ENCODE data around the gene PCSK6.

PCSK6 gene

DNA sequence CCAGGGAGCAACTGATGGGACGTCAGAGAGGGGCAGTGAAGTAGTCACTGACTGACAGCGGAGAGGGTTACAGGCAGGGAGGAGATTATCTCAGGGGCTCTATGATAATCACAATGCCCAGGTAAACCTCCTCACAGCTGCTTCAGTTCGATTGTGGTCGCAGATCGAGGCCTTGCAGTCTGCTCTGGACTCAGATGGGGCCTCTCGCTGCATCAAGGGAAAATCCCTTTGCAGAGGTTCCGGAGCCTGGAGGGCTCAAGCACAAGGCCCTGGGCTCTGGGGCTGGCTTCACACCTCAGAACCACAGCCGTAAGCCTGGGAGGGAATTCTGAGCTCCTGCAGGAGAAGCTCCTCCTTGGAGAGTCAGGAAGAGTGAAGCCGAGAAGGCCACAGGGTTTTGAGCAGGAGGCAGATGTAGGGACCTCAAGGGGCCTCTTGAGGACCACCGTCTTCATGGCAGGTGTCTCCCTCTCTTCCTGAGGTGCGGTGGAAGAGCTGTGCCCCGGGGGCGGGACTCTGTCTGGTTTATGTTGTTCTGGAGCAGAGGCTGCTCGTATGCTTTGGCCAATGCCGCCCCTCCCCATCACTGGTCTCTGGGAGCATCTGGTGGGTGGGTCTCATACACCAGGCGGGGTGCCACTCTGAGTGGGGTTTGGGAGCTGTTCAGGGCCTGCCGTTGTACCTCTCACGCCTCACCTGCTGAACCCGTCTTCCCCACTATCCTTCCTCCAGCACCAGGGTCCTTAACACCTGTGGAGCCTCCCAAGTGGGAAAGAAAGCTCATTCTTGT, 175.0 kb downstream of the PCSK6 start:
- Mint-ChIP-seq H3K4me3 (no peak overlapping the region), H3K9me3 (no peaks in the 10 kb centered on the region), H3K27me3 (peaks cover 61% of the 10 kb centered on the region), H3K27ac (no peak overlapping the region), H3K4me1 (no peaks in the 10 kb centered on the region), H3K36me3 (no peaks in the 10 kb centered on the region)
- no peak for ATAC-seq

DNA sequence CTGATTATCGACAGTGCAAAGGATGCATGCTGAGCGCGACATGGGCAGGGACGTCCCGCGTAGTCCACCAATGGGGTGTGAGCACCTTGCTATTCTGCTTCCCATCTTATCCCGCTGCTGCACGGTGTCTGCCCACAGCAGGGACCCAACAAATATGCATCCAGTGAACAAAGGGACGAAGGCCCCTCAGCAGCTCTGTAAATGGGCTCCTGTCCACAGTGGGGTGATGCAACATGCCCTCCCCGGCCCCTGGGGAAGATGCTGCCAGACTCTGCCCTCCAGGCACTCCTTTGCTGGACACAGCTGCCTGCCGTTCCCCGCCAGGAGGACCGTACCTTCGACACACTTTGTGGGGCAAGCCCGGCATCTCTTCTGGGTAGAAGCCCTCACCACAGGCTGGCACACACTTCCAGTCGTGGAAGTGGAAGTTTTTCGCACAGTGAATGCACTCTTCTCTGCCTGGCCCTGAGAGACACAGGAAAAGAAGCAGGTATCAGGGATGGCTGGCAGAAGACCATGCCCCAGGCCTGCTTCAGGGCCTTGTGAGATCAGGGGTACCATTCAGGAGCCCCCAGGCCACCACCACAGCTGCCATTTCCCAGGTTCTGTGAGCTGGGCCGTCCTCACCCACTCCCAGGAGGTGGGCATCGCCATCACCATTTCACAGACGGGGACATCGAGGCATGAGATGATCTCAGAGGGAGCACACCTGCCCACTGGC, 176.3 kb downstream of the PCSK6 start:
- H3K27me3 Mint-ChIP-seq = peaks cover 48% of the 10 kb centered on the region
- H3K27ac Mint-ChIP-seq = no peak overlapping the region
- no peaks in the 10 kb centered on the region for H3K36me3 Mint-ChIP-seq
- H3K4me3 Mint-ChIP-seq = no peak overlapping the region
- no peak for ATAC-seq
- H3K9me3 Mint-ChIP-seq = no peaks in the 10 kb centered on the region
- no peaks in the 10 kb centered on the region for H3K4me1 Mint-ChIP-seq

- H3K27ac Mint-ChIP-seq = no peak overlapping the region
- no peaks in the 10 kb centered on the region for H3K36me3 Mint-ChIP-seq
- ATAC-seq = no peak
- H3K9me3 Mint-ChIP-seq = no peaks in the 10 kb centered on the region
- peaks cover 38% of the 10 kb centered on the region for H3K27me3 Mint-ChIP-seq
- H3K4me3 Mint-ChIP-seq = no peak overlapping the region
- H3K4me1 Mint-ChIP-seq = no peaks in the 10 kb centered on the region
These were observed 179.0 kb downstream of the PCSK6 start for GRCh38 chr15:101310508-101310907.

DNA sequence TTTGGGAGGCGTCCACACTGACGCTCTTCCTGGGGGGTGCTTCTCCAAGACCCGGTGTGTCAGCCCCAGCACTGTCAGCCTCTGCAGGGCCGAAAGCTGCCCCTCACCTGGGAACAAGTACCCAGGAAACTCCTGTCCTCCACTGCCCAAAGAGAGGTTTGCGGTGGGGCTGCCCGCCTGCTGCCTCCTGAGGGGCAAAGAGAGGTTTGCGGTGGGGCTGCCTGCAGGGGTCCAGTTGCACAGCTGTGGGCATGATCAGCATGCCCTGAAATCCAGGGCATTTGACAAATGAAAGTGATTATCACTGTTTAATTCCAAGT, 179.4 kb downstream of the PCSK6 start:
- Mint-ChIP-seq H3K36me3 (no peaks in the 10 kb centered on the region), H3K27me3 (peaks cover 41% of the 10 kb centered on the region), H3K27ac (no peak overlapping the region), H3K4me1 (no peaks in the 10 kb centered on the region), H3K4me3 (no peak overlapping the region), H3K9me3 (no peaks in the 10 kb centered on the region)
- no peak for ATAC-seq

- peaks cover 46% of the 10 kb centered on the region for H3K27me3 Mint-ChIP-seq
- no peaks in the 10 kb centered on the region for H3K9me3 Mint-ChIP-seq
- no peak for ATAC-seq
- H3K4me1 Mint-ChIP-seq = no peaks in the 10 kb centered on the region
- no peaks in the 10 kb centered on the region for H3K36me3 Mint-ChIP-seq
- no peak overlapping the region for H3K4me3 Mint-ChIP-seq
- H3K27ac Mint-ChIP-seq = no peak overlapping the region
These were observed 179.9 kb downstream of the PCSK6 start for GRCh38 chr15:101309436-101310160.

- ATAC-seq = no peak
- H3K4me3 Mint-ChIP-seq = no peak overlapping the region
- H3K27ac Mint-ChIP-seq = no peak overlapping the region
- H3K4me1 Mint-ChIP-seq = no peaks in the 10 kb centered on the region
- no peaks in the 10 kb centered on the region for H3K36me3 Mint-ChIP-seq
- peaks cover 50% of the 10 kb centered on the region for H3K27me3 Mint-ChIP-seq
- no peaks in the 10 kb centered on the region for H3K9me3 Mint-ChIP-seq
These were observed 180.7 kb downstream of the PCSK6 start for GRCh38 chr15:101308604-101309435.

GRCh38 chr15:101307897-101308603, 181.5 kb downstream of the PCSK6 start:
- no peak overlapping the region for H3K27ac Mint-ChIP-seq
- no peaks in the 10 kb centered on the region for H3K4me1 Mint-ChIP-seq
- no peaks in the 10 kb centered on the region for H3K36me3 Mint-ChIP-seq
- no peak for ATAC-seq
- H3K4me3 Mint-ChIP-seq = no peak overlapping the region
- no peaks in the 10 kb centered on the region for H3K9me3 Mint-ChIP-seq
- peaks cover 50% of the 10 kb centered on the region for H3K27me3 Mint-ChIP-seq

DNA sequence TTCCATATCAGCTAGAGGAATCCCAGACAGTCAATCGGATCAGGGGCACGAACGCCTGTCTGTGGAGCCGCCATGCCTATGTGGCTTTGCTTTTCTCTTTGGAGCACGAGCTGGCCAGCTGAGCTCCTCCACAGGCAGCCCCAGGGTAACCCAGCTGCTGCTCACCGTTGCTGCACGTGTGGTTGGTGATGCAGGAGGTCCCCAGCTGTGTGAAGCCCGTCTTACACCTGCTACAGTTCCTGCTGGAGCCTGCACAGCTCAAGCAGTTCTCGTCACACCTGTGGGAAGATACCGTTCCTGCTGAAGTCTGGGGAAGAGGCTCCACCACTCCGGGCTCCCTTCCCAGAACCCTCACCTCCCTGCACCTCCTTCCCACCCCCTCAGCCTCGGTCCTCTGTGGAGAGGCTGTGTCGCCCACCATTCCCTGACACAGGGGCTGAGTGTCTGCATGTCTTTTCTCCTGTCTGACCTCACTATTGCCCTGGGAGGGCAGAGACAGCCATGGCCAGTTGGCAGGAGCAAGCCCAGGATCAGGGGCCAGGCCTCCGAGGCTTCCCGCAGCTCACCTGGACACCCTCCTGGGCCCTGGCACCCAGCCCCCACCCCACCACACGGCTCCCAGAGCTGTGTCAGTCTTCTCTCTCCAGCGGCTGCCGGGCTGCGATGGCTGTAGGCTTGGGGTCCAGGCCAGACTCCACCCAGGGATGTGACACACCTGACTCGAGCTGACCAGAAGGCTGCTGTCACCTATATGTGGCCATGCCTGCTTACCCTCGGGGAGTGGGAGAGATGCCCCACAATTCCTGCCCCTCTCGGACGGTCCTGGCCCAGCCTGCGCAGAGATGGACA, 182.2 kb downstream of the PCSK6 start:
- Mint-ChIP-seq H3K36me3 (no peaks in the 10 kb centered on the region), H3K4me3 (no peak overlapping the region), H3K27ac (no peak overlapping the region), H3K27me3 (peaks cover 46% of the 10 kb centered on the region), H3K4me1 (no peaks in the 10 kb centered on the region), H3K9me3 (no peaks in the 10 kb centered on the region)
- ATAC-seq = no peak

DNA sequence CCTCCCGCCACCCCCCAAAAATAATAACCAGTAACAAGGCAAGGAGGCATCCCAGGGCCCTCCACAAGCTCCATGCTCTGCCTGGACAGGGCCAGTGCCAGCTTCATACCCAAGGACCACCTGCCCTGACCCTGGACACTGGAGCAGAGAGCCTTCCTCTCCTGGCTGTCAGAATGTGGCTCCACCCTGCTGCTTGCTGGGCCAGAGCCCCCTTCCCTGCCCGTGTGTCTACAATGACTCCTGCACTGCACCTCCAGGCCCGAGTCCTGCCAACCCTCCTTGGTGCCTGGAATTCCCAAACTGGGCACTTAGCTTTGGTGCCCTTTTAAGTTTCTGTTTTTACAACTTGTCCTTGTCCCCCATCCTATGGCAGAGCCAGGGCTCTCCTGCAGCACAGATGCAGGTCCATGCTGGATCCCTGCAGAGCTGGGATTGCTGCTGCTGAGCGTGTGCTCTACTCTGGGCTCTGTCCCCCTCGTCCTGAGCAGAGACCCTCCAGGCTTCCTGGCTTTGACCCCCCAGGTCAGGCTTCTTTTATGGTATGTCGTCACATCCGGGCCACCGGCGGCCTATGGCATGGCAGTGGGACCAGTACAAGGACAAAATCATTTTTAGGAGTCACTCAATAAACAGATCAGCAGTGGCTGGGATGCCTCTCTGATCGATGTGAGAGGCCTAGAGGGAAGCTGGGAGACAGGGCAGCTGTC, 183.0 kb downstream of the PCSK6 start:
- Mint-ChIP-seq H3K4me1 (no peaks in the 10 kb centered on the region), H3K27ac (no peak overlapping the region), H3K4me3 (no peak overlapping the region), H3K36me3 (no peaks in the 10 kb centered on the region), H3K9me3 (no peaks in the 10 kb centered on the region), H3K27me3 (peaks cover 39% of the 10 kb centered on the region)
- no peak for ATAC-seq

DNA sequence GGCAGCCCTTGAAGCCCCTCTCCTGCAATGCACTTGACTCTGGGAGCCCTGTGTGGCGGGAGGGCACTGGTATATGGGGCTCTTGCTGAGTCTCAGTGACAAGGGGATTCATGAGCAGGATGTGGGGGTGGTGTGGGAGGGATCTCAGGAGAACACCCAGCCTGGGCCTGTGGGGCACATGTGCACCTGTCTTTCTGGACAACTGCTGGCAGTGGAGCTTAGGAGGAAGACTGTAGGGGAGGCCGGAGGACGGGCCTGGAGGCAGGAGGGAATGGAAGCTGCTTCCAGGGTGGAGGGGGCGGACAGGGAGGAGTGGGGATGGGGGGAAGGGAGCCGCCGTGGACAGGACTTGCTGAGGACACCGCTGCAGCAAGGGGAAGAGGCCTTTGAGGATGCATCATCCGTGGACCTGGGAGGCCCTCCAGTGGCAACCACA, 183.7 kb downstream of the PCSK6 start:
- Mint-ChIP-seq H3K4me1 (no peaks in the 10 kb centered on the region), H3K36me3 (no peaks in the 10 kb centered on the region), H3K9me3 (no peaks in the 10 kb centered on the region), H3K4me3 (no peak overlapping the region), H3K27me3 (peaks cover 32% of the 10 kb centered on the region), H3K27ac (no peak overlapping the region)
- ATAC-seq = no peak

DNA sequence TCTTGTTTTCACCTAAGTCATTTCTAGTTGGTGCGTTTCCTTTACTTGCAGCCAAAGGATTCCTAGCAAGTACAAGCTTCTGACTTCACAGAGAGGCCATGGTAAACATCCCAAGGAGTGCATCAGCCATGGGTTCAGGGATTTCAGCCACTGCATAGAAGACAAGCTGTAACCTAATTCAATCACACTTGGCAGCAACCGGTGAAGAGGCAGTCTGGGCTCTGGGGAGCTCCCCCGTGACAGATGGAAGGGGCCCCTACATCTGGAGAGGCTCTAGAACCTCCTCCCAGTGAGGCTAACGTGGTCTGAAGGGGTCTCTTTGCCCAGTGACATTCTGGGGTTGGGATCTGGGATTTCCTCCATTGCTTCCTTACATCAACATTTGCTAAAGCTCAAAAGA, 186.1 kb downstream of the PCSK6 start:
- Mint-ChIP-seq H3K27me3 (peaks cover 24% of the 10 kb centered on the region), H3K36me3 (no peaks in the 10 kb centered on the region), H3K4me1 (no peaks in the 10 kb centered on the region), H3K9me3 (no peaks in the 10 kb centered on the region), H3K27ac (no peak overlapping the region), H3K4me3 (no peak overlapping the region)
- ATAC-seq = no peak

GRCh38 chr15:101296418-101297405, 192.8 kb downstream of the PCSK6 start:
- Mint-ChIP-seq H3K4me1 (peaks cover 19% of the 10 kb centered on the region), H3K27me3 (no peaks in the 10 kb centered on the region), H3K27ac (no peak overlapping the region), H3K9me3 (no peaks in the 10 kb centered on the region), H3K4me3 (peak overlapping the region; percentile 92), H3K36me3 (peaks cover 4% of the 10 kb centered on the region)
- no peak for ATAC-seq

Data from stimulated activated memory B cell treated with anti-CD40 and anti-IgM and Interleukin-4, amounts not matched to agents 10 μg/mL and 1 μg/mL and 100 μg/mL, for 72 hours (primary cell).